Osteocyte (in vitro differentiated cells): Measurements from ENCODE around the gene AK8. TPM values are rescaled to one million over a fixed set of nuclear protein-coding genes. Genes with fewer than 3 reads are reported as not detected.

ENCODE experiments used
- DNase-seq: peaks from one replicate; pipeline ENCODE4 v3.0.0; 2021; ENCODE audit warnings: mixed read lengths; ENCODE audit not compliant: unreplicated experiment; ENCODE audit errors: extremely low spot score
- H3K27ac Mint-ChIP-seq: one replicate; pipeline ENCODE4 v1.8.0; 2021; ENCODE audit warnings: mild to moderate bottlenecking, mixed read lengths; ENCODE audit not compliant: unreplicated experiment
- H3K27me3 Mint-ChIP-seq: one replicate; pipeline ENCODE4 v1.8.0; 2021; ENCODE audit warnings: mixed read lengths; ENCODE audit not compliant: unreplicated experiment
- H3K36me3 Mint-ChIP-seq: one replicate; pipeline ENCODE4 v1.8.0; 2021; ENCODE audit warnings: mixed read lengths; ENCODE audit not compliant: unreplicated experiment
- H3K4me1 Mint-ChIP-seq: one replicate; pipeline ENCODE4 v1.8.0; 2021; ENCODE audit warnings: mixed read lengths; ENCODE audit not compliant: unreplicated experiment
- H3K4me3 Mint-ChIP-seq: one replicate; pipeline ENCODE4 v1.8.0; 2021; ENCODE audit warnings: mild to moderate bottlenecking, moderate library complexity, mixed read lengths; ENCODE audit not compliant: unreplicated experiment
- H3K9me3 Mint-ChIP-seq: one replicate; pipeline ENCODE4 v1.8.0; 2021; ENCODE audit warnings: mixed read lengths; ENCODE audit not compliant: unreplicated experiment
- total RNA-seq: library from RNA; stranded (reverse); gene quantifications from 2 replicates; pipeline ENCODE4 v1.2.1, GENCODE V29; 2021
- TF ChIP-seq, protein P1 (sequence below): fragments of 200-600 bp; sonication (generic); IDR thresholded peaks from 2 replicates; pipeline ENCODE4 v1.5.0; 2021; ENCODE audit warnings: antibody characterized with exemption, mild to moderate bottlenecking, moderate library complexity

AK8 gene
- total RNA-seq, 1 donor from 2014 or later = 0.91 TPM

DNA sequence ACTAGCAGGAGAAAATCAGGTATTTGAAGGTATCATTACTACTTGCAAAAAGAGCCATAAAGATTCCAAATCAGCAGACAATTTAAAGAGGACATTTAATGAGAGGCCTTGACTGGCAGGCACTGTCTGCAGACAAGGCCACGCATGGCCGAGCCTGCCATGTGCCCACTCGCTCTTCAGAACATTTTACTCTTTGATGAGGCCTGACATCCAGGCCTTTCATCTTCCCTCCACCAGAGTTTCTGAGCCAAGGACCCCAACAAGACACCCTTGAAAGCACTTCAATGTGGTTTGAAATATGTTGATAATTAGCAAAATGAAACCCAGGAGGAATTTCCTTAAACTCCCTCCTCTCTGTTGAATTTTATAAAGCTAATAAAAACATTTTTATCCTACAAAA lies 16.4 kb downstream of the AK8 start:
- Mint-ChIP-seq H3K4me3 (no peak overlapping the region), H3K36me3 (no peaks in the 10 kb centered on the region), H3K27me3 (peaks cover 32% of the 10 kb centered on the region), H3K27ac (no peak overlapping the region), H3K4me1 (no peaks in the 10 kb centered on the region), H3K9me3 (no peaks in the 10 kb centered on the region)
- no peak for DNase-seq
- TF ChIP-seq, protein P1, sequence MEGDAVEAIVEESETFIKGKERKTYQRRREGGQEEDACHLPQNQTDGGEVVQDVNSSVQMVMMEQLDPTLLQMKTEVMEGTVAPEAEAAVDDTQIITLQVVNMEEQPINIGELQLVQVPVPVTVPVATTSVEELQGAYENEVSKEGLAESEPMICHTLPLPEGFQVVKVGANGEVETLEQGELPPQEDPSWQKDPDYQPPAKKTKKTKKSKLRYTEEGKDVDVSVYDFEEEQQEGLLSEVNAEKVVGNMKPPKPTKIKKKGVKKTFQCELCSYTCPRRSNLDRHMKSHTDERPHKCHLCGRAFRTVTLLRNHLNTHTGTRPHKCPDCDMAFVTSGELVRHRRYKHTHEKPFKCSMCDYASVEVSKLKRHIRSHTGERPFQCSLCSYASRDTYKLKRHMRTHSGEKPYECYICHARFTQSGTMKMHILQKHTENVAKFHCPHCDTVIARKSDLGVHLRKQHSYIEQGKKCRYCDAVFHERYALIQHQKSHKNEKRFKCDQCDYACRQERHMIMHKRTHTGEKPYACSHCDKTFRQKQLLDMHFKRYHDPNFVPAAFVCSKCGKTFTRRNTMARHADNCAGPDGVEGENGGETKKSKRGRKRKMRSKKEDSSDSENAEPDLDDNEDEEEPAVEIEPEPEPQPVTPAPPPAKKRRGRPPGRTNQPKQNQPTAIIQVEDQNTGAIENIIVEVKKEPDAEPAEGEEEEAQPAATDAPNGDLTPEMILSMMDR = no peak

DNA sequence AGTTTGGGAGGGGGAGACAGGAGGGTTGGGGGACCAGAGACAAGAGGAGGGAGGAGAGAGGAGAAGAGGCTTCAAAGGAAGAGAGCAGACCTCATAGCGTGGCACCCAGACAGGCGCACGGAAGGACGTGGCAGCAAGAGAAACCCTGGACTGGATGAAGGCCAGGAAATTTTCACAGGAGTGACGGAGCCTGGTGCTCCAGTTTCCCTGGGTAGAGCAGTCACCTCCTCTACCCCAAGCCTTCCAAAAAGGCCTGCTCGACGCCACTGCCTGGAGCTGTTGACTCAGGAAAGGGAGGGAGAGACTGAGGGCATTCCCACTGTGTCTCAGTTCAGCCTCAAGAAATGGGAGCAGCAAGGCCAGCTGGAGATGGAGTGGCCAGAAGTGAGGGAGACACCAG lies 19.3 kb downstream of the AK8 start:
- H3K4me1 Mint-ChIP-seq = no peaks in the 10 kb centered on the region
- H3K27me3 Mint-ChIP-seq = peaks cover 30% of the 10 kb centered on the region
- H3K36me3 Mint-ChIP-seq = no peaks in the 10 kb centered on the region
- H3K27ac Mint-ChIP-seq = no peak overlapping the region
- DNase-seq = no peak
- TF ChIP-seq, protein P1 = no peak
- no peak overlapping the region for H3K4me3 Mint-ChIP-seq
- no peaks in the 10 kb centered on the region for H3K9me3 Mint-ChIP-seq

DNA sequence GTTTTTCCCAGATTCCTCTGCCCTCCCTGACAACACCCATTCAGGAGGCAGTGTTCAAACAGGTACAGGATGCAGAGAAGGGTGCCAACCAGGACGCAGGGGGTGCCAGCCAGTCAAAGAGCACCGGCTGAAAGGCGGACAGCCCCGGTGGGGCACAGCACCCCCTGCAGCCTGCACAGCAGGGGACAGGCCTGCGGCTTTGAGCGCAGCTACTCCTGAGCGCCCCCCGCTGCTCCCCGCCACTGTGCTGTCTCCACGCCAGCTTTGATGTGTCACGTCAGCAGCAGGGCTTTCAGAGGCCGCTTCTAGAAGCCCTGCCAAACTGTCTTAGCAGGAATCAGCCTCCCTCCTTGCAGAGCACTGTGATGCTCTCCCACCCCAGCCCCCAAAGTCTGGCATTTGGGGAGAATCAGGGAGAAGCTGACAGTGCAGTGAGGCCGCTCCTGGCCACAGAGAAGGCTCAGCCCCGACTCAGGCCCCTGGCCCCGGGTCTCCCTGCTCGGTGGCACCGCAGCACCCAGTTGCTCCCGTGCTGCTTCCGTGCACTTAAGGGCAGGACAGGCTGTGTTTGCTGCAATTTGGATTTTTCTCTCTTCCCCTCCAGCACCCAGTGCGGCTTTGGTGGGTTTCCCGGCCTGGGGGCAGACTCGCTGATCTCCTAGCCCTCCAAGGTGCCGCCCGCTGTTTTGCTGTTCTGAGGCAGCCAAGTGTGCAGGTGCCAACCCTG lies 20.3 kb downstream of the AK8 start:
- H3K9me3 Mint-ChIP-seq = no peaks in the 10 kb centered on the region
- H3K4me3 Mint-ChIP-seq = no peak overlapping the region
- no peak for DNase-seq
- H3K36me3 Mint-ChIP-seq = no peaks in the 10 kb centered on the region
- no peaks in the 10 kb centered on the region for H3K4me1 Mint-ChIP-seq
- TF ChIP-seq, protein P1 = no peak
- H3K27ac Mint-ChIP-seq = no peak overlapping the region
- peaks cover 31% of the 10 kb centered on the region for H3K27me3 Mint-ChIP-seq

DNA sequence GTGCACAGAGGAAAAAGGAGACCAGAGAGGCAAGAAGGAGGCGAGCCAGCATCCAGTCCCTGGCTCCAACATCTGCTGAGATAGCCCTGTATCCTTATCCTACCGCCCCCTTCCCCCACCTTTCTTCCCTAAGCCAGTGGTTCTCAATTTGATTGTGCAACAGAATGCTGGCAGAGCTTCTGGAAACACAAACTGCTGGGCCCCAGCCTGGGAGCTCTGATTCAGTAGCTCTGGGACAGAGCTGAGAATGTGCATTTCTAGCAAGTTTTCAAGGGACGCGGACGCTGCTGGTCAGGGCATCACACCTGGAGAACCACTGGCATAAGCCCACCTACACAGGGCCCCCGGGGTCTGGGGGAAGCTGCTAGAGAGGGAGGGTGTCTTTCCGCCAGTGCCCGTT lies 21.1 kb downstream of the AK8 start:
- no peaks in the 10 kb centered on the region for H3K36me3 Mint-ChIP-seq
- H3K27ac Mint-ChIP-seq = no peak overlapping the region
- TF ChIP-seq, protein P1 = no peak
- H3K4me1 Mint-ChIP-seq = no peaks in the 10 kb centered on the region
- no peaks in the 10 kb centered on the region for H3K9me3 Mint-ChIP-seq
- no peak overlapping the region for H3K4me3 Mint-ChIP-seq
- H3K27me3 Mint-ChIP-seq = peaks cover 26% of the 10 kb centered on the region
- no peak for DNase-seq

DNA sequence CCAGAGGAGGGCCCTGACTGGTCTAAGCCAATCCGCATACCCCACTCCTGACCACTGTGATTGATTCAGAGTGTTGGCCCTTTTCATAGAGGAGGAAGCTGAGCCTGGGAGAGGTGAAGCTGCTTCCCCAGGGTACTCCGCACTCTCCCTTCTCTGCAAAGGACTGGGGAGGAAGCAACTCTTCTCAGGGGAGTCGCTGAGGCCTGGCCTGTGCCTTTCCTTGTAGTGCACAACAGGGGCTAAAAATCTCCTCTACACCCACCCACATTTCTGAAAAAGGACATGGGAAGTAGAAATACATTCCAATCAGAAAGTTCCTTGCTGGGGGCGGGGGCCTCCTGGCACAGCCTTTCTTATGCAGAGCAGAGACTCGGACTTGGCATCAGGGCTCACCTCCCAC lies 22.2 kb downstream of the AK8 start:
- Mint-ChIP-seq H3K36me3 (no peaks in the 10 kb centered on the region), H3K4me3 (no peak overlapping the region), H3K9me3 (no peaks in the 10 kb centered on the region), H3K27ac (no peak overlapping the region), H3K27me3 (peaks cover 26% of the 10 kb centered on the region), H3K4me1 (no peaks in the 10 kb centered on the region)
- DNase-seq = no peak
- TF ChIP-seq, protein P1 = no peak
